ENCODE data around the gene CX3CL1. TPM values are rescaled to one million over a fixed set of nuclear protein-coding genes. Genes with fewer than 3 reads are reported as not detected.

CX3CL1 gene
- total and polyA plus RNA-seq, 10 of the 15 experiments (the other 5 are each of a cell fraction or from before 2014, with no cell fraction given) = 0.03 to 1.2 (median 0.46) TPM

DNA sequence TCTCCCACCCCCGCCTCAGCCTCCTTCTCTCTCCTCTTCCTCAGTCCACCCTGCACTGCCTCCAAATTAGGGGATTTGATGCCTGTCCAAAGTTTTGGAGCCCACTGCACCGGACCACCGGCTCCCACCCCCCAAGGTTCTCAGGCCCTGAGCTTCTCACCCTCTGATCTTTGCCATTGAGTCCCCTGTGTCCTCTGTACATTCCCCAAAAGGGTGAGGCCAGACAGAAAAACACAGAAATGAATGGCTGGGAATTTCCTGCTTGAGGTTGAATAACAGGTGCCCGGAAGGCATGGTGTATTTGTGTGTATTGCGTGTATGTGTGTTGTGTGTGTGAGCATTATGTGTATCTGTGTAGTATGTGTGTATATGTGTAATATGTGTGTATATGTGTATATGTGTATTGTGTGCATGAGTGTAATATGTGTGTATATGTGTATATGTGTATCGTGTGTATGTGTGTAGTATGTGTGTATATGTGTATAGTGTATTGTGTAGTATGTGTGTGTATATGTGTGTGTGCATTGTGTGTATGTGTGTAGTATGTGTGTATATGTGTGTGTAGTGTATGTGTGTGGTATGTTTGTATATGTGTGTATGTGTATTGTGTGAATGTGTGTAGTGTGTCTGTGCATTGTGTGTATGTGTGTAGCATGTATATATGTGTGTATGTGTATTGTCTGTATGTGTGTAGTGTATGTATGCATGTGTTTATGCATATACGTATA lies 16.2 kb downstream of the CX3CL1 start (continued):
- TF ChIP-seq, protein P1, sequence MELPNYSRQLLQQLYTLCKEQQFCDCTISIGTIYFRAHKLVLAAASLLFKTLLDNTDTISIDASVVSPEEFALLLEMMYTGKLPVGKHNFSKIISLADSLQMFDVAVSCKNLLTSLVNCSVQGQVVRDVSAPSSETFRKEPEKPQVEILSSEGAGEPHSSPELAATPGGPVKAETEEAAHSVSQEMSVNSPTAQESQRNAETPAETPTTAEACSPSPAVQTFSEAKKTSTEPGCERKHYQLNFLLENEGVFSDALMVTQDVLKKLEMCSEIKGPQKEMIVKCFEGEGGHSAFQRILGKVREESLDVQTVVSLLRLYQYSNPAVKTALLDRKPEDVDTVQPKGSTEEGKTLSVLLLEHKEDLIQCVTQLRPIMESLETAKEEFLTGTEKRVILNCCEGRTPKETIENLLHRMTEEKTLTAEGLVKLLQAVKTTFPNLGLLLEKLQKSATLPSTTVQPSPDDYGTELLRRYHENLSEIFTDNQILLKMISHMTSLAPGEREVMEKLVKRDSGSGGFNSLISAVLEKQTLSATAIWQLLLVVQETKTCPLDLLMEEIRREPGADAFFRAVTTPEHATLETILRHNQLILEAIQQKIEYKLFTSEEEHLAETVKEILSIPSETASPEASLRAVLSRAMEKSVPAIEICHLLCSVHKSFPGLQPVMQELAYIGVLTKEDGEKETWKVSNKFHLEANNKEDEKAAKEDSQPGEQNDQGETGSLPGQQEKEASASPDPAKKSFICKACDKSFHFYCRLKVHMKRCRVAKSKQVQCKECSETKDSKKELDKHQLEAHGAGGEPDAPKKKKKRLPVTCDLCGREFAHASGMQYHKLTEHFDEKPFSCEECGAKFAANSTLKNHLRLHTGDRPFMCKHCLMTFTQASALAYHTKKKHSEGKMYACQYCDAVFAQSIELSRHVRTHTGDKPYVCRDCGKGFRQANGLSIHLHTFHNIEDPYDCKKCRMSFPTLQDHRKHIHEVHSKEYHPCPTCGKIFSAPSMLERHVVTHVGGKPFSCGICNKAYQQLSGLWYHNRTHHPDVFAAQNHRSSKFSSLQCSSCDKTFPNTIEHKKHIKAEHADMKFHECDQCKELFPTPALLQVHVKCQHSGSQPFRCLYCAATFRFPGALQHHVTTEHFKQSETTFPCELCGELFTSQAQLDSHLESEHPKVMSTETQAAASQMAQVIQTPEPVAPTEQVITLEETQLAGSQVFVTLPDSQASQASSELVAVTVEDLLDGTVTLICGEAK (IDR thresholded peaks at IDR 0.05; ENCODE audit: borderline replicate concordance) = no peak
- TF ChIP-seq CBX5 (IDR thresholded peaks at IDR 0.05; ENCODE audit: low read depth) (no peak), CREM (IDR thresholded peaks at IDR 0.05; ENCODE audit: low read depth) (peak; percentile 92), E2F4 (IDR thresholded peaks at IDR 0.05; ENCODE audit: low read depth, low read length) (no peak), POLR2AphosphoS5 (IDR thresholded peaks at IDR 0.05; ENCODE audit: low read length) (0 out of 2 replicates have a peak, but pooled peaks have one; percentile 56), MEF2B (IDR thresholded peaks at IDR 0.05; ENCODE audit: partially characterized antibody, poor library complexity, severe bottlenecking) (peak; percentile 98), NBN (IDR thresholded peaks at IDR 0.05) (peak; percentile 93), TCF3 (IDR thresholded peaks at IDR 0.05; ENCODE audit: borderline replicate concordance, insufficient read depth, low read depth, low read length) (peak; percentile 92), FOXM1 (IDR thresholded peaks at IDR 0.05; ENCODE audit: low read depth, low read length) (peak; percentile 98), GATAD2B (conservative IDR thresholded peaks at IDR 0.05; ENCODE audit: low read depth) (peak; percentile 91), SP1 (IDR thresholded peaks at IDR 0.05; ENCODE audit: low read depth, low read length) (no peak), IKZF2 (IDR thresholded peaks at IDR 0.05) (peak; percentile 74 to 79), CUX1 (IDR thresholded peaks at IDR 0.05; ENCODE audit: insufficient replicate concordance, low read depth, low read length) (peak; percentile 33)
- TF ChIP-seq, protein P2, sequence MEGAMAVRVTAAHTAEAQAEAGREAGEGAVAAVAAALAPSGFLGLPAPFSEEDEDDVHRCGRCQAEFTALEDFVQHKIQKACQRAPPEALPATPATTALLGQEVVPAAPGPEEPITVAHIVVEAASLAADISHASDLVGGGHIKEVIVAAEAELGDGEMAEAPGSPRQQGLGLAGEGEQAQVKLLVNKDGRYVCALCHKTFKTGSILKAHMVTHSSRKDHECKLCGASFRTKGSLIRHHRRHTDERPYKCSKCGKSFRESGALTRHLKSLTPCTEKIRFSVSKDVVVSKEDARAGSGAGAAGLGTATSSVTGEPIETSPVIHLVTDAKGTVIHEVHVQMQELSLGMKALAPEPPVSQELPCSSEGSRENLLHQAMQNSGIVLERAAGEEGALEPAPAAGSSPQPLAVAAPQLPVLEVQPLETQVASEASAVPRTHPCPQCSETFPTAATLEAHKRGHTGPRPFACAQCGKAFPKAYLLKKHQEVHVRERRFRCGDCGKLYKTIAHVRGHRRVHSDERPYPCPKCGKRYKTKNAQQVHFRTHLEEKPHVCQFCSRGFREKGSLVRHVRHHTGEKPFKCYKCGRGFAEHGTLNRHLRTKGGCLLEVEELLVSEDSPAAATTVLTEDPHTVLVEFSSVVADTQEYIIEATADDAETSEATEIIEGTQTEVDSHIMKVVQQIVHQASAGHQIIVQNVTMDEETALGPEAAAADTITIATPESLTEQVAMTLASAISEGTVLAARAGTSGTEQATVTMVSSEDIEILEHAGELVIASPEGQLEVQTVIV (IDR thresholded peaks at IDR 0.05; ENCODE audit: borderline replicate concordance, partially characterized antibody) = peak; percentile 7
- TF ChIP-seq, protein P3, sequence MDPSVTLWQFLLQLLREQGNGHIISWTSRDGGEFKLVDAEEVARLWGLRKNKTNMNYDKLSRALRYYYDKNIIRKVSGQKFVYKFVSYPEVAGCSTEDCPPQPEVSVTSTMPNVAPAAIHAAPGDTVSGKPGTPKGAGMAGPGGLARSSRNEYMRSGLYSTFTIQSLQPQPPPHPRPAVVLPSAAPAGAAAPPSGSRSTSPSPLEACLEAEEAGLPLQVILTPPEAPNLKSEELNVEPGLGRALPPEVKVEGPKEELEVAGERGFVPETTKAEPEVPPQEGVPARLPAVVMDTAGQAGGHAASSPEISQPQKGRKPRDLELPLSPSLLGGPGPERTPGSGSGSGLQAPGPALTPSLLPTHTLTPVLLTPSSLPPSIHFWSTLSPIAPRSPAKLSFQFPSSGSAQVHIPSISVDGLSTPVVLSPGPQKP (IDR thresholded peaks at IDR 0.05; ENCODE audit: low read depth, low read length) = no peak
